Type B pancreatic cell (in vitro differentiated cells): ENCODE measurements around the gene KCNMB1. TPM values are rescaled to one million over a fixed set of nuclear protein-coding genes. Genes with fewer than 3 reads are reported as not detected.

Experiments
- DNase-seq: peaks from one replicate; pipeline ENCODE4 v3.0.0; 2021; ENCODE audit warnings: mixed read lengths; ENCODE audit not compliant: unreplicated experiment; ENCODE audit errors: extremely low spot score
- H3K27ac Mint-ChIP-seq: 2 replicates; pipeline ENCODE4 v1.8.0; 2021; ENCODE audit warnings: mild to moderate bottlenecking, mixed read lengths
- H3K27me3 Mint-ChIP-seq: 2 replicates; pipeline ENCODE4 v1.8.0; 2021; ENCODE audit warnings: mixed read lengths
- H3K36me3 Mint-ChIP-seq: 2 replicates; pipeline ENCODE4 v1.8.0; 2021; ENCODE audit warnings: mixed read lengths
- H3K4me1 Mint-ChIP-seq: one replicate; pipeline ENCODE4 v1.8.0; 2021; ENCODE audit warnings: mixed read lengths; ENCODE audit not compliant: unreplicated experiment
- H3K4me3 Mint-ChIP-seq: 2 replicates; pipeline ENCODE4 v1.8.0; 2021; ENCODE audit warnings: mild to moderate bottlenecking, mixed read lengths
- H3K9me3 Mint-ChIP-seq: 2 replicates; pipeline ENCODE4 v1.8.0; 2021; ENCODE audit warnings: mixed read lengths
- CTCF ChIP-seq: fragments of 200-600 bp; sonication (generic); conservative IDR thresholded peaks from 2 replicates; pipeline ENCODE4 v1.5.0; 2021; ENCODE audit warnings: antibody characterized with exemption, mild to moderate bottlenecking
- long read RNA-seq: library from polyadenylated mRNA; unstranded; transcript quantifications from one replicate; pipeline ENCODE4 v2.0.0, GENCODE V29; 2020
- total RNA-seq: library from RNA; stranded (reverse); gene quantifications from 2 replicates; pipeline ENCODE4 v1.2.1, GENCODE V29; 2021; ENCODE audit warnings: low replicate concordance

KCNMB1 gene
- 0.12 and 0.34 TPM in 2 replicates for total RNA-seq
- long read RNA-seq: 0 reads

- Mint-ChIP-seq H3K27ac (peak within 1 kb of the TSS; percentile 42), H3K36me3 (no peaks in the 10 kb centered on the region), H3K4me3 (peak within 1 kb of the TSS; percentile 25), H3K4me1 (peaks cover 38% of the 10 kb centered on the region), H3K9me3 (no peaks in the 10 kb centered on the region), H3K27me3 (peaks cover 4% of the 10 kb centered on the region)
- DNase-seq: no peak
- no peak for TF ChIP-seq CTCF
Measured at GRCh38 chr5:170388818-170389549, at the start of gene KCNMB1. TSS of gene KCNMB1 (minus strand) at chr5:170389367. CDS start at chr5:170385447, 3,920 bp downstream.

- H3K27ac Mint-ChIP-seq: no peak overlapping the region
- no peaks in the 10 kb centered on the region for H3K9me3 Mint-ChIP-seq
- H3K4me3 Mint-ChIP-seq: no peak overlapping the region
- TF ChIP-seq CTCF: no peak
- peaks cover 7% of the 10 kb centered on the region for H3K4me1 Mint-ChIP-seq
- peak; percentile 42 for DNase-seq
- H3K36me3 Mint-ChIP-seq: no peaks in the 10 kb centered on the region
- H3K27me3 Mint-ChIP-seq: peaks cover 3% of the 10 kb centered on the region
Measured at GRCh38 chr5:170438581-170438980, 49.4 kb upstream of the KCNMB1 start.

GRCh38 chr5:170437621-170438375 is 48.6 kb upstream of the KCNMB1 start:
- H3K4me1 Mint-ChIP-seq: peaks cover 7% of the 10 kb centered on the region
- no peaks in the 10 kb centered on the region for H3K36me3 Mint-ChIP-seq
- peaks cover 3% of the 10 kb centered on the region for H3K27me3 Mint-ChIP-seq
- H3K27ac Mint-ChIP-seq: no peak overlapping the region
- H3K9me3 Mint-ChIP-seq: peaks cover under 1% of the 10 kb centered on the region
- no peak for TF ChIP-seq CTCF
- peak; percentile 49 for DNase-seq
- H3K4me3 Mint-ChIP-seq: no peak overlapping the region

GRCh38 chr5:170436335-170436734 is 47.2 kb upstream of the KCNMB1 start:
- Mint-ChIP-seq H3K9me3 (peaks cover 5% of the 10 kb centered on the region), H3K27me3 (peaks cover 3% of the 10 kb centered on the region), H3K27ac (no peak overlapping the region), H3K36me3 (no peaks in the 10 kb centered on the region), H3K4me1 (peaks cover 7% of the 10 kb centered on the region), H3K4me3 (no peak overlapping the region)
- peak; percentile 45 for DNase-seq
- no peak for TF ChIP-seq CTCF

GRCh38 chr5:170434966-170435605 is 45.9 kb upstream of the KCNMB1 start:
- Mint-ChIP-seq H3K9me3 (peaks cover 5% of the 10 kb centered on the region), H3K27me3 (peaks cover 3% of the 10 kb centered on the region), H3K4me3 (no peak overlapping the region), H3K27ac (no peak overlapping the region), H3K4me1 (peaks cover 12% of the 10 kb centered on the region), H3K36me3 (no peaks in the 10 kb centered on the region)
- TF ChIP-seq CTCF: peak; percentile 97
- DNase-seq: peak; percentile 78
